Midbrain (tissue), 1 donor: ENCODE results near the gene TMTC3.
"Not testable (repeated sequence)": the region's sequence is repeated elsewhere in the genome, so short reads cannot be mapped to it uniquely, and the experiment has no call there.

Source experiments
- DNase-seq: peaks from one replicate; lab custom pipeline; 2025; lab: John Stamatoyannopoulos, UW

The TMTC3 gene

GRCh38 chr12:88166179-88166578 lies 24.1 kb downstream of the TMTC3 start:
- no peak for DNase-seq

DNA sequence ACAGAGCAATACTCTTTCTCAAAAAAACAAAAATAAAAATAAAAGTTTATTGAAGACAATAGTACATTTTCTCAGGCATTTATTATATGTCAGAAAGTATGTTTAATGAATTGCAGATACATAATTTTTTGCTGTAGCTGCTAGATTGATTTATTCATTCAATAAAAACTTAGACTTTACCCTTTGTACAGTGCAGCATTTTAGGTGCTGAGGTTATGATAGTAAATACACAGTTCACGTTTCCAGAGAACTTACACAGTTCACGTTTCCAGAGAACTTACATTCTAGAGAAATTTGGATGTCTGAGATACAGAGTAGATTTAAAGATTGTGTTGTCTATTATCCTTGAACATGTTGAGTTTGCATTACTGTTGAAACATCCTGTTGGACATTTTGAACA lies 25.3 kb downstream of the TMTC3 start:
- DNase-seq, result no peak

GRCh38 chr12:88172844-88173407 lies 30.8 kb downstream of the TMTC3 start:
- no peak for DNase-seq

GRCh38 chr12:88175544-88175943 lies 33.4 kb downstream of the TMTC3 start:
- DNase-seq, result no peak

GRCh38 chr12:88179436-88180014 lies 37.4 kb downstream of the TMTC3 start:
- DNase-seq, result no peak

GRCh38 chr12:88181881-88182280 lies 39.8 kb downstream of the TMTC3 start:
- no peak for DNase-seq

GRCh38 chr12:88182416-88182815 lies 40.3 kb downstream of the TMTC3 start:
- no peak for DNase-seq

GRCh38 chr12:88184196-88184595 lies 42.1 kb downstream of the TMTC3 start:
- no peak for DNase-seq

GRCh38 chr12:88185279-88185678 lies 43.2 kb downstream of the TMTC3 start:
- no peak for DNase-seq

GRCh38 chr12:88185988-88186387 lies 43.9 kb downstream of the TMTC3 start:
- no peak for DNase-seq

- no peak for DNase-seq
Measured at GRCh38 chr12:88187571-88187970, 45.5 kb downstream of the TMTC3 start.

DNA sequence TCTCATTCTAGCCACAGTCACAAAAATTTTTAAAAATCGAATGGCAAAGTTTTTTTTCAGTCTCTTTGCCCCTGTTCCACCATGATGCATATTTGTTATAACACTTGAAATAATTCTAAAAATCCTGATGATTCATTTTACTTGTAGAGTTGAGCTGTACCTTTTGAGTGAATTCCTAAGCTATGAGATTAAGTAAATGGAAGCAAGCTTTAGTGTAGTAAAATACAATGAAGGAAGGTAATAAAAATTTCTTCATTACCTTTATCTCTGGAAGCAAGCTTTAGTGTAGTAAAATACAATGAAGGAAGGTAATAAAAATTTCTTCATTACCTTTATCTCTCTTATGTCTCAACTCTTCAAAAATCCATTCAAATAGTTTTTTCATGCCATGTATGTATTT lies 46.1 kb downstream of the TMTC3 start:
- DNase-seq, result no peak

DNA sequence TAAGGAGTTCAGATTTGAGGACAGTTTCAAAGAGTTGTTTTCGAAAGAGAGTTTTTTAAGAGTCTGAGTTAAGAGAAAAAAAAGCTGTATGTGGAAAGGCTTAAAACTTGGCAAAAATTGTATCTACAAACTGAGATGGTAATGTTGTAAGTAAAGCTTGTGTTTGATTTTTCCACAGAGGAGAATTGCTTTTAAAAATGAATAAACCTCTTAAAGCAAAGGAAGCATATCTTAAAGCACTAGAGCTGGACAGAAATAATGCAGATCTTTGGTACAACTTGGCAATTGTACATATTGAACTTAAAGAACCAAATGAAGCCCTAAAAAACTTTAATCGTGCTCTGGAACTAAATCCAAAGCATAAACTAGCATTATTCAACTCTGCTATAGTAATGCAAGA lies 50.3 kb downstream of the TMTC3 start:
- DNase-seq, result no peak

DNA sequence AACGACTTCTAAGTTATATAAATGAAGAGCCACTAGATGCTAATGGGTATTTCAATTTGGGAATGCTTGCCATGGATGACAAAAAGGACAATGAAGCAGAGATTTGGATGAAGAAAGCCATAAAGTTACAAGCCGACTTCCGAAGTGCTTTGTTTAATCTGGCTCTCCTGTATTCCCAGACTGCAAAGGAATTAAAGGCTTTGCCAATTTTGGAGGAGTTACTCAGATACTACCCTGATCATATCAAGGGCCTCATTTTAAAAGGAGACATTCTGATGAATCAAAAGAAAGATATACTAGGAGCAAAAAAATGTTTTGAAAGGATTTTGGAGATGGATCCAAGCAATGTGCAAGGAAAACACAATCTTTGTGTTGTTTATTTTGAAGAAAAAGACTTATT lies 52.8 kb downstream of the TMTC3 start:
- no peak for DNase-seq

GRCh38 chr12:88200029-88200428 lies 57.9 kb downstream of the TMTC3 start:
- DNase-seq, result no peak

DNA sequence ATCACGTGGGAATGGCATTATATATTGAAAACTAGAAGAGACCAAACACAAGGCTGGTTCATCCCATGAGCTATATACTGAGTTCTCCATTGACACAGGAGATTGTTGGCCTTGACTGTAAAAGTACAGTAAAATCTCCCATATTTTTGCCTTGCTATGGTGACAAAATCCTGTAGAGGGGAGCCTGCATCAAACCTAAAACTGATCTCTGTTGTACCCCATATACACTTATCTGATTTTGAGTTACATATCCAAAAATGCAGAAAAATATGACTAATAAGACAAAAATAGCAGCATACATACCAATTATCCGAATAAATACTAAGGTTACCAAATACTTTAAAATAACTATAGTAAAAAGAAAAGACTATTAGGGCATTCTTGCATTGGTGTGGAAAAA lies 60.4 kb downstream of the TMTC3 start:
- no peak for DNase-seq

DNA sequence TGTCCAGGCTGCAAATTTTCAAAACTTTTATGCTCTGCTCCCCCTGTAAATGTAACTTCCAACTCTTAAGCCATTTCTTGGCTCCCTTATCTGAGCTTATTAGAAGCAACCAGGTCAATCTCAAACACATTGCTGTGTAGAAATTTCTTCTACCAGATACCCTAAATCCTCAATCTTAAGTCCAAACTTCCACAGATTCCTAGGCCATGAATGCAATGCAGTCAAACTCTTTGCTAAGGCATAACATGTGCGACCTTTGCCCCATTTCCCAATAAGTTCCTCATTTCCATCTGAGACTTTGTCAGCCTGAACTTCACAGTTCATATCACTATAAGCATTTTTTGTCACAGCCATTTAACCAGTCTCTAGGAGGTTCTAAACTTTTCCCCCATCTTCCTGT lies 64.5 kb downstream of the TMTC3 start:
- DNase-seq, result no peak

GRCh38 chr12:88207921-88208620 lies 66.0 kb downstream of the TMTC3 start:
- no peak for DNase-seq

- no peak for DNase-seq
Measured at GRCh38 chr12:88208661-88209060, 66.6 kb downstream of the TMTC3 start.

DNA sequence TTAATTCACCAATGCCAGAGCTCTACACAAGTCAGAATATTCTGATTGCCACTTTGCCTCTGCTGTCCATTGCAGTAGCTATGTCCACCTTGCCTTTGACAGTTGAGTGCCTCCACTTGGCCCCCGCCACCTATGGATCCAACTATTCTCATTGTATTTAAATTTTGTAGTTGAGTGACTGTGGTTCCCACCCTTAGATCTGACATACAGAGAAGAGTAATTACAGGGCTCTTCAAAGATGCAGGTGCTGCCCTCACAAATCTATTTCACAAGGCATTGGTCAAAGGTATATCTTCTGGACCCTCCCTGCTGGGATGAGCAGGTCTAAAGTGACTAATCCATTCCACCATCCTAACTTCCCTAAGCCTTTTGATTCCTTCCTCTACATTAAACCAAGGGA lies 68.2 kb downstream of the TMTC3 start:
- not testable (repeated sequence) for DNase-seq

- no peak for DNase-seq
Measured at GRCh38 chr12:88218293-88218692, 76.2 kb downstream of the TMTC3 start.

GRCh38 chr12:88219861-88220260 lies 77.8 kb downstream of the TMTC3 start:
- DNase-seq, result no peak

DNA sequence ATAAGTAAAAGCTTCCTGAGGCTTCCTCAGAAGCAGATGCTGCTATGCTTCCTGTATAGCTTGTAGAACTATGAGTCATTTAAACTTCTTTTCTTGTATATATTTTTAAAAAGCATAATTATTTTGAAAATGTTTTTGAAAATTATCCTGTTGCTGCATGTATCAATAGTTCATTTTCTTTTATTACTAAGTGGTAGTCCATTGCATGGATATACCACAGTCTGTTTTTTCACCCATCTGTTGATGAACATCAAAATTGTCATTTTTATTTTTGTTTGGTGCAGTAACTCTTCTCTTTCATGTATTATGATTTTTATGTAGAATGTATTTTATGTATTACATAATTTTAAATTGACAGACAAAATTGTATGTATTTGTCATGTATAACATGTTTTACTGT lies 81.4 kb downstream of the TMTC3 start:
- no peak for DNase-seq

DNA sequence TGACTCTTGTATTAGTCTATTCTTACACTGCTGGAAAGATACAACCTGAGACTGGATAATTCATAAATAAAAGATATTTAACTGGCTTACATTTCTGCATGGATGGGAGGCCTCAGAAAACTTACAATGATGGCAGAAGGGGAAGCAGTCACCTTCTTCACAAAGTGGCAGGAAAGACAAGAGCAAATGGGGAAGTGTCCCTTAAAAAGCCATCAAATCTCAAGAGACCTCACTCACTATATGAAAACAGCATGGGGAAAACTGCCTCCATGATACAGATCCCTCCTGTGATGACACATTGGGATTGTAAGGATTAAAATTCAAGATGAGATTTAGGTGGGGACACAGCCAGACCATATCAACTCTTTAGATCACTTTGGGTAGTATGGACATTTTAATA lies 83.7 kb downstream of the TMTC3 start:
- DNase-seq, result no peak
